ENCODE measurements around the gene ATG13.

- no peak for TF ChIP-seq CTCF (IDR thresholded peaks at IDR 0.05)
- no peak for TF ChIP-seq POLR2A (IDR thresholded peaks at IDR 0.05)
Observed at GRCh38 chr11:46672381-46672839, 55.1 kb downstream of the ATG13 start.

Measured in heart left ventricle (tissue), 13 donors.